ENCODE data around the gene TRMT112.

- TF ChIP-seq POLR2A (IDR thresholded peaks at IDR 0.05; ENCODE audit: low read length) (no peak), GATA1 (IDR thresholded peaks at IDR 0.05; ENCODE audit: low read depth, low read length) (no peak)
Observed at GRCh38 chr11:64323373-64323772, 6.0 kb upstream of the TRMT112 start.
